NCI-H128 (cell line): ENCODE data around the gene BTK.
"Not testable (repeated sequence)": the region's sequence is repeated elsewhere in the genome, so short reads cannot be mapped to it uniquely, and the experiment has no call there.

ENCODE experiments used
- DNase-seq: peaks from one replicate; lab custom pipeline; 2025; ENCODE audit not compliant: unreplicated experiment; lab: John Stamatoyannopoulos, UW

The BTK gene

GRCh38 chrX:101347859-101348451 lies 38.0 kb downstream of the BTK start:
- no peak for DNase-seq

- DNase-seq = no peak
These were observed 48.2 kb downstream of the BTK start for GRCh38 chrX:101337776-101338271.

- DNase-seq = not testable (repeated sequence)
These were observed 51.7 kb downstream of the BTK start for GRCh38 chrX:101334310-101334709.

- not testable (repeated sequence) for DNase-seq
These were observed 59.4 kb downstream of the BTK start for GRCh38 chrX:101326600-101326999.

DNA sequence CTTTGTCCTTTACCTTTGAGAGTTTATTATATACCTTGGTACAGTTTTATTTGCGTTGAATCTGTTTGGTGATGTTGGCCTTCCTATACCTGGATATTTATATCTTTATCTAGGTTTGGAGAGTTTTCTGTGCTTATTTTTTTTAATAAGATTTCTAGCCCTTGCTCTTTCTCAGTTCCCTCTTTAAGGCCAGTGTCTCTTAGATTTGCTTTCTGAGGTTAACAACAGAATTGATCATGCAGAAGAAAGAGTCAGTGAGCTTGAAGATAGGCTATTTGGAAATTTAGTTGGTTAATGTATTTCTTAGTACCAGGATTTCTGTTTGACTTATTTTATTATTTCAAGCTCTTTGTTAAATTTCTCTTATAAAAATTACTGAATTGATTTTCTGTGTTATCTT lies 82.2 kb downstream of the BTK start:
- DNase-seq = no peak
